Measurements from ENCODE around the gene HRH4.

HRH4 gene

GRCh38 chr18:24460388-24460787 lies at the start of gene HRH4:
Gene HRH4, plus strand, starts transcription at chr18:24460637. Its CDS starts 92 bp downstream, at chr18:24460729.
- TF ChIP-seq CTCF (IDR thresholded peaks at IDR 0.05; ENCODE audit: borderline replicate concordance, control extremely low read depth, extremely low read depth, insufficient read depth, missing control alignments), result no peak
- no peak for DNase-seq (ENCODE audit: low spot score)
- in situ Hi-C loops (cut with MboI; ENCODE audit: low sequenced_read_pairs, unreplicated experiment), result no loop called here

- in situ Hi-C loops (cut with MboI; ENCODE audit: low sequenced_read_pairs, unreplicated experiment), result no loop called here
- DNase-seq (ENCODE audit: low spot score), result no peak
- no peak for TF ChIP-seq CTCF (IDR thresholded peaks at IDR 0.05; ENCODE audit: borderline replicate concordance, control extremely low read depth, extremely low read depth, insufficient read depth, missing control alignments)
Observed at GRCh38 chr18:24413148-24413547, 47.3 kb upstream of the HRH4 start.

GRCh38 chr18:24414349-24415003 lies 46.0 kb upstream of the HRH4 start:
- in situ Hi-C loops (cut with MboI; ENCODE audit: low sequenced_read_pairs, unreplicated experiment), result no loop called here
- no peak for TF ChIP-seq CTCF (IDR thresholded peaks at IDR 0.05; ENCODE audit: borderline replicate concordance, control extremely low read depth, extremely low read depth, insufficient read depth, missing control alignments)
- no peak for DNase-seq (ENCODE audit: low spot score)

- in situ Hi-C loops (cut with MboI; ENCODE audit: low sequenced_read_pairs, unreplicated experiment), result no loop called here
- no peak for DNase-seq (ENCODE audit: low spot score)
- TF ChIP-seq CTCF (IDR thresholded peaks at IDR 0.05; ENCODE audit: borderline replicate concordance, control extremely low read depth, extremely low read depth, insufficient read depth, missing control alignments), result no peak
Observed at GRCh38 chr18:24417480-24417879, 43.0 kb upstream of the HRH4 start.

- no peak for TF ChIP-seq CTCF (IDR thresholded peaks at IDR 0.05; ENCODE audit: borderline replicate concordance, control extremely low read depth, extremely low read depth, insufficient read depth, missing control alignments)
- in situ Hi-C loops (cut with MboI; ENCODE audit: low sequenced_read_pairs, unreplicated experiment), result no loop called here
- no peak for DNase-seq (ENCODE audit: low spot score)
Observed at GRCh38 chr18:24420551-24420950, 39.9 kb upstream of the HRH4 start.

- in situ Hi-C loops (cut with MboI; ENCODE audit: low sequenced_read_pairs, unreplicated experiment), result no loop called here
- no peak for TF ChIP-seq CTCF (IDR thresholded peaks at IDR 0.05; ENCODE audit: borderline replicate concordance, control extremely low read depth, extremely low read depth, insufficient read depth, missing control alignments)
Observed at GRCh38 chr18:24421831-24422230, 38.6 kb upstream of the HRH4 start.

More at GRCh38 chr18:24421831-24422230, 38.6 kb upstream of the HRH4 start:
- DNase-seq (ENCODE audit: low spot score), result no peak
